GM12875 (cell line): ENCODE results near the gene SLC22A23.

Source experiments
- H3K4me3 ChIP-seq: one replicate; pipeline ENCODE4 v1.5.1; 2011; ENCODE audit warnings: low read depth, low read length, control low read depth
- CTCF ChIP-seq: IDR thresholded peaks from 2 replicates; pipeline ENCODE4 v1.5.1; 2011; ENCODE audit warnings: low read depth, mild to moderate bottlenecking, control low read depth, inconsistent platforms, low read length, moderate library complexity, borderline replicate concordance; ENCODE audit not compliant: insufficient read depth

SLC22A23 gene

GRCh38 chr6:3309391-3310050 is 147.3 kb downstream of the SLC22A23 start:
- no peak for TF ChIP-seq CTCF
- no peak overlapping the region for H3K4me3 ChIP-seq

GRCh38 chr6:3308106-3308505 is 148.7 kb downstream of the SLC22A23 start:
- no peak for TF ChIP-seq CTCF
- no peak overlapping the region for H3K4me3 ChIP-seq

- H3K4me3 ChIP-seq: no peak overlapping the region
- no peak for TF ChIP-seq CTCF
Measured at GRCh38 chr6:3307436-3307835, 149.4 kb downstream of the SLC22A23 start.

GRCh38 chr6:3306848-3307247 is 150.0 kb downstream of the SLC22A23 start:
- H3K4me3 ChIP-seq: no peak overlapping the region
- no peak for TF ChIP-seq CTCF

- H3K4me3 ChIP-seq: no peak overlapping the region
- no peak for TF ChIP-seq CTCF
Measured at GRCh38 chr6:3305831-3306230, 151.0 kb downstream of the SLC22A23 start.

- H3K4me3 ChIP-seq: no peak overlapping the region
- TF ChIP-seq CTCF: no peak
Measured at GRCh38 chr6:3305216-3305565, 151.7 kb downstream of the SLC22A23 start.

- TF ChIP-seq CTCF: no peak
- H3K4me3 ChIP-seq: no peak overlapping the region
Measured at GRCh38 chr6:3304500-3305215, 152.2 kb downstream of the SLC22A23 start.
